NCI-H2171 treated with DMSO at 0.1 percent for 48 hours (cell line): ENCODE measurements around the gene ZMIZ1.
"Not testable (repeated sequence)": the region's sequence is repeated elsewhere in the genome, so short reads cannot be mapped to it uniquely, and the experiment has no call there.

ENCODE experiments used
- DNase-seq: peaks from one replicate; lab custom pipeline; 2025; lab: John Stamatoyannopoulos, UW

The ZMIZ1 gene

GRCh38 chr10:79323602-79324001 is 254.8 kb downstream of the ZMIZ1 start:
- no peak for DNase-seq

- DNase-seq, result no peak
Observed at GRCh38 chr10:79324032-79324695, 255.4 kb downstream of the ZMIZ1 start.

DNA sequence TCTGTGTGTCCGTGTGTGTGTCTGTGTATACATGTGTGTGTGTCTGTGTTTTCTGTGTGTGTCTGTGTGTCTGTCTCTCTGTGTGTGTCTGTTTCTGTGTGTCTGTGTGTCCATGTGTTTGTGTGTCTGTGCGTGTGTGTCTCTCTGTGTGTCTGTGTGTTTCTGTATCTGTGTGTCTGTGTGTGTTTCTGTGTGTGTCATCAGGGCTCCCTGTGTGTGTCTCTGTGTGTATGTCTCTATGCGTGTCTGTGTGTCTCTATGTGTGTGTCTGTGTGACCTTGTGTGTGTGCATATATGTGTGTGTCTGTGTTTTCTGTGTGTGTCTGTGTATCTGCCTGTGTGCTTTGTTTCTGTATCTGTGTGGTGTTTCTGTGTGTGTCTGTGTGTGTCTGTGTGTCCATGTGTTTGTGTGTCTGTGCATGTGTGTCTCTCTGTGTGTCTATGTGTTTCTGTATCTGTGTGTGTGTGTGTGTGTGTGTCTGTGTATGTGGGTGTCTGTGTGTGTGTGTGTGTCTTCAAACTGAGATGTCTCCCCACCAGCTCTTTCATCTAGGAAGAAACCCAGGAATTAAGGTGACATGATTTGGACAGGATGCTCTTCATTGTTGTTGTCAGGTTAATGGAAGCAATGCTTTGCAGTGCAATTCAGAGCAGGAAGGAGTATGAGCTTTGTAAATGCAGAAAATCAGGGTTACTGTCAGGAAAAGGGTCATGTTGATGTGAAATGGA is 257.8 kb downstream of the ZMIZ1 start:
- no peak for DNase-seq

DNA sequence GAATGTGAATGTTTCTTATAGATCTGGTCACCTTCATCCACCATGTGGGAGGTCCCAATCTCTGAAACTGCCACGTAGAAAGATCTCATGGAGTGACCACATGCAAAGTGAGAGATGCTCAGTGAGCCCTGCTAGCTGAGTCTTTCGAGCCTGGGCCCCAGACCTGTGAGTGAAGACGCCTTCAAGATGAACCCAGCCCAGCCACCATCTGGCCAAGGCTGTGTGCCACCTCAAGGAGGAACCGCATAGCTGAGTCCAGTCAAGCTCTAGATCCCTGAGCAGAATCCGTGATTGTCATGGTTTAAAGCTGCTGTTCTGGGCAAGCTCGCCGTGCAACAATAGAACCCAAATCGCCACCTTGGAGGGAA is 258.3 kb downstream of the ZMIZ1 start:
- no peak for DNase-seq

GRCh38 chr10:79328147-79328701 is 259.5 kb downstream of the ZMIZ1 start:
- DNase-seq, result no peak

- DNase-seq, result no peak
Observed at GRCh38 chr10:79328737-79329504, 260.2 kb downstream of the ZMIZ1 start.

DNA sequence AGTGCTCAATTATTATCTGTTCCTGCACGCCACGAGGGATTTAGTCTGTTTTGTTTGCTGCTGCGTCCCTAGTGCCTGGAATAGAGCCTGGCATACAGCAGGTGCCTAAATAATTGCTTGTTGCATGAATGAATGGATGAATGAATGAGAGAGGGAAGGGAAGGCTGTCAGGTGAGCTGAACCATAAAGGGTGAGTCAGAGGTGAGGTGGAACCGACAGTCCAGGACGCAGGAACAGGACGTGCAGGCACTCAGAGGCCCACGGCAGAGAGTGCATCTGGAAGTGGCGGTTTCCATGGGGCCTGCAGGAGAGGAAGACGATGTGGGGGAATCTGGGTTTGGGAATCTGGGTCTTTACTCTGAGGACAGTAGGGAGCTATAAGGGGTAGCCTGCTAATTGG is 260.8 kb downstream of the ZMIZ1 start:
- no peak for DNase-seq

DNA sequence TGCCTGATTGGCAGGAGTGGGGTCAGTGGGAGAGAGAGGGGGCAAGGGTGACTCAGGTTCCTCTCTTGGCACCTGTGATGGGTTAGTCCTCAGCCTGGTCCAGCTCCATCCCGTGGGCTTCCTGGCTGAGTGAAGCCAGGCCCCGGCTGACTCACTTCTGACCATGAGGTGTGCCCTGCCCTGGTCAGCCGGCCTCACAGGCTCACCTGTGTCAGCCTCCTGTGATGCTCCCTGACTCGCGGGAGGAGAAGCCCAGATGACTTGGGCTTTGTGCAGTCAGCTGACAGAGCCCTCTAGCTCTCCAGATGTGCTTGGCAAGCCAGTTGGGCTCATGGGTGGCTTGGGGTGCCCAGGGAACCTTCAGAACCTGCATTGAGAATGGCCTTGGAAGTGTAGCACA is 262.5 kb downstream of the ZMIZ1 start:
- no peak for DNase-seq

DNA sequence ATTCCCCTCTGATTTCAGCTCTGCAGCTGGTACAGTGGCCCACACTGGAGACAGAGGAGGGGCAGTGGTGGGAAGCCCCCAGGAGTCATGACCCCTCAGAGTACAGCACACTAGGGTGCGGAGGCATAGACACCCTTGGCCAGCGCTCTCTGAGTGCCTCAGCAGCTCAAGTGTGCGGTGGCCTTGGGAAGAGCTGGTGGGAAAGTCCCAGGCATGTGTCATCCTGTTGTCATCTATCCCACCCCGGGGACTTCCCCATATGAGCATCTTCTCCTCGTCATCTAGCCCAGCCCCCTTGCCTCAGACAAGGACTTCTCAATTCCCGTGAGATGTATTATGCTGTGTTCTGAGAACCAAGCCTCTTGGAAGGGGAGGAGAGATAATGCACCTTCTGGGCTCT is 262.9 kb downstream of the ZMIZ1 start:
- peak; percentile 70 for DNase-seq

DNA sequence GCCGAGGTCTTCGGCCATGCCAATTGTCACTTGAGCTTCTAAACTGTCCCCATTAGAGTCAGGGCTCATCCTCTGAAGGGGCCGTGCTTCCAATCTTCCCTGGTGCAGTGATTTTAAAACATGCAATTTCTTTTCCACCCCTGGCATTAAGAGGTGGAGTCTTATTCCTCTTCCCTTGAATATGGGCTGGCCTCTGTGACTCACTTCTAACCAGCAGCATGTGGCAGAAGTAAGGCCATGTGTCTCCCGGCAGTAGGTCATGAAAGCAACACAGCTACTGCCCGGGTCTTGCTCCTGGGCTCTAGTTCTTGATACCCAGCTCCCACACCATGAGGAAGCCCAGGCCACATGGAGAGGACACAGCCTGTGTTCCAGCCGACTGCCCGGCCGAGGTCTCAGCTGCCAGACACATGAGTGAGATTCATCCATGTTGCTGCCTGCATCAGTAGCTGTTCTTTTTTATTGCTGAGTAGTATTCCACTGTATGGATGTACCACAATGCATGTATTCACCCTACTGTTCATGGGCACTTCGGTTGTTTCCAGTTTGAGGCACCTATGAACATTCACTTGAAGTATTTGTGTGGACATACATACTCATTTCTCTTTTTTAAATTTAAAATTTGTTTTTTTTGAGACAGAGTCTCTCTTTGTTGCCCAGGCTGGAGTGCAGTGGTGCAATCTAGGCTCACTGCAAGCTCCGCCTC is 264.0 kb downstream of the ZMIZ1 start:
- not testable (repeated sequence) for DNase-seq

- DNase-seq, result no peak
Observed at GRCh38 chr10:79333513-79333912, 264.7 kb downstream of the ZMIZ1 start.

DNA sequence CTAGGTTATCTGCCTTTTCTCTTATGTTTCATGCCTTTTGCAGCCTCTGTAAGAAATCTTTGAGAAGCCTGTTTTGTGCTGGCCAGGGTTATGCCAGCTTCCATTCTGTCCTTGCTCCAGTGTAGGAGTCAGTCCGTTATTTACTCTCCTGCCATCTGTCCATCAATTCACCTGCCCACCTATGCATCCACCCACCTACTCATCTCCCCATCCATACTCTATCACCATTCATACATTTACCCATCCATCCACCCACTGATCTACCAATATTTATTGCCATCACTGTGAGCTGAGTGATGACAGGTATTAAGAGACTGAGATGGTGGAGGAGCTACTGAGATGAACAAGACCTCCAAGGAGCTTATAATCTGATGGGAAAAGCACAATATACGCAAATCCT is 265.8 kb downstream of the ZMIZ1 start:
- DNase-seq, result no peak

DNA sequence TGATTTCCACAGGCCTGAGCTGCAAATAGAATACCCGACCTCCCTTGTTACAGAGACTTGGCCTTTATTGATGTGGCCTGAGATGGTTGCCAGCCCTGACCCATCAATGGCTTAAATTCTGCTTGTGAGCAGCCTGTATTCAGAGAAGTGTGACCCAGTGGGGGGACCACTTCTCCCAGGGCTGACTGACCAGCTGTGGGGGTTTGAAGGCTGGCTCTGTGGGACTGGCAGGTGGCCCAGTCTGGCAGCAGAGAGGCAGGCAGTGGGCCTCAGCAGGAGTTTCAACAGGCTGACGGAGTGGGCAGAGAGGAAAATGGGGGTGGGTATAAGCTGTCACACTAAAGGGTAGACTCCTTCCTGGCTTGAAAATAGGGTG is 266.3 kb downstream of the ZMIZ1 start:
- DNase-seq, result no peak

DNA sequence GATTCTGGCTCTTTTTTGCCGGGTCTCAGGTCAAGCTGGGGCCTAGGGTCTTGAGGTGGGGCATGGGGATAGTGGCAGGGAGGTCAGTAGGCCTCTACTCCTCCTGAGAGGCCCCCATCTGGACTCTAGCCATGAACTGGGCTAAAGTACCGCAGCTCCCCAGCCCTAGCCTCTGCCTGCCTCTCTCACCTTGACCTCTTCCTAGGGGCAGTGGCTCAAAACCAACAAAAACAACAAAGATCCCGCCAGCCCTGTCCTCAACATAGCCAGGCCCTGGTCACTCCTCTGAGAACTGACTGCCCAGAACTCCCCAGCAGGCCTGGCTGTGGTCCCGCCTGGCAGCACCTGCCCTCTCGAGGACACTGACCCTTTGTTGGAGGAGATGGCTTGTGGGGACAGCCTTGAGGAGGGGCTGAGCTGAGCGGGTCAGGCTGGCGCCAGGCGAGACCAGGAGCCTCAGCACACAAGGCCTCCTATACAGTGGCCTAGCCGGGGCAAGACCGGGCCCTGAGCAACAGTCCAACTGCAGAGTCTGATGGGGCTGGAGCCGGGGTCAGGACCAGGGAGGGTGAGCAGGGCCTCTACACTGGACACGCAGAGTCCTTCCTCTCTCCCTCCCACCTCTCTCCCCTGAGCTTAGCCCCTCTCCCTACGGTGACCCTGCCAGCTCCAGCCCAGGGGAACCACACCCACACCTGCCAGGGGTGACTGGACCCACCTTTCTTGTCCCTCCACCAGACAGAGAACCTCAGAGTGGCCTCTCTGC is 266.9 kb downstream of the ZMIZ1 start:
- DNase-seq, result no peak

DNA sequence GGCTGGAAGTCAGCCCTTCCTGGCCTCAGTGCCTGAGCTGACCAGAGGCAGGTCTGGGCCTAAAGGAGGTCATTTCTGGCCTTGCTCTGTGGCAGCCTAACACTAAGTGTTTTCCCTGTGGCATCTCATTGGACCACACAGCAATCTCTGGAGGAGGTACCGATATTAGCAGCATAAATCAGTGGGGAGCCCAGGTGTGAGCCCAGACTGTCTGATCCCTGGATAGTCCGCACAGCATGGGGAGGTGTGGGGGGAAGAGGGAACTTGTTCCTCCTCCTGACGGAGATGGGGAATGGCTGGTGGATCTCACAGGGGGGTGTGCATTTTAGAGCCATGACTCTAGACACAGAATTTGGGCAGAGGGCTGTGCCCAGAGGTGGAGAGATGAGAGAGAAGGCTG is 267.5 kb downstream of the ZMIZ1 start:
- no peak for DNase-seq

- DNase-seq, result no peak
Observed at GRCh38 chr10:79336739-79337138, 268.0 kb downstream of the ZMIZ1 start.

DNA sequence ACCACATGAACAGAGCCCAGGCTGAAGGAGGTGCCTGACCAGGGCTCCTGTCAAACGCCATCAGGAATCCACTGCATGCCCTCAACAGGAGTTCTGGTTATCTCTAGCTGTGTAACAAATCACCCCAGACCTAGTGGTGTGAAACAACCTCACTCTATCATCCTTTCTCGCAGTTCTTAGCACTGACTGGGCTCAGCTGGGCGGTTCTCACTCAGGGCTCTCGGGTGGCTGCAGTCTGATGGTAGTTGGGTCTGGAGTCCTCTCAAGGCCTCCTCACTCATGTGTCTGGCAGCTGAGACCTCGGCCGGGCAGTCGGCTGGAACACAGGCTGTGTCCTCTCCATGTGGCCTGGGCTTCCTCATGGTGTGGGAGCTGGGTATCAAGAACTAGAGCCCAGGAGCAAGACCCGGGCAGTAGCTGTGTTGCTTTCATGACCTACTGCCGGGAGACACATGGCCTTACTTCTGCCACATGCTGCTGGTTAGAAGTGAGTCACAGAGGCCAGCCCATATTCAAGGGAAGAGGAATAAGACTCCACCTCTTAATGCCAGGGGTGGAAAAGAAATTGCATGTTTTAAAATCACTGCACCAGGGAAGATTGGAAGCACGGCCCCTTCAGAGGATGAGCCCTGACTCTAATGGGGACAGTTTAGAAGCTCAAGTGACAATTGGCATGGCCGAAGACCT is 269.2 kb downstream of the ZMIZ1 start:
- not testable (repeated sequence) for DNase-seq

DNA sequence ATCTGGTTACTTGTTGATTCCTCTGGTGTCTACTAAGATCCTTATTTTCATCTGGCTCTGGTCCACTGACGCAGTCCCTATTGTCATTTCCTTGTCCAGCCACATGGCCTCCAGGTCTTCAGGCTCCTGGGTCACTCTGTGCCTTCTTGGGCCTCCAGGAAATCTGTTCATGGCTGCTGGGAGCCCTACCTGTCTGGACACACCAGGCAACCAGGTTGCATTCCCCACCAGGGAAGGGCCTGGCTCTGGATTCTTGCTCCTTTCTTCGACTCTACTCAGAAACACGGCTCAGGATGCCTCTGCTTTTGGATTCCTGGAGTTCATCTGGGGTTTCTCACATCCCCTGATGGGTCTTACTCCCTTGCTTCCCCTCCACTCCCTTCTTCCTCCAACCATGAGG is 270.5 kb downstream of the ZMIZ1 start:
- no peak for DNase-seq

DNA sequence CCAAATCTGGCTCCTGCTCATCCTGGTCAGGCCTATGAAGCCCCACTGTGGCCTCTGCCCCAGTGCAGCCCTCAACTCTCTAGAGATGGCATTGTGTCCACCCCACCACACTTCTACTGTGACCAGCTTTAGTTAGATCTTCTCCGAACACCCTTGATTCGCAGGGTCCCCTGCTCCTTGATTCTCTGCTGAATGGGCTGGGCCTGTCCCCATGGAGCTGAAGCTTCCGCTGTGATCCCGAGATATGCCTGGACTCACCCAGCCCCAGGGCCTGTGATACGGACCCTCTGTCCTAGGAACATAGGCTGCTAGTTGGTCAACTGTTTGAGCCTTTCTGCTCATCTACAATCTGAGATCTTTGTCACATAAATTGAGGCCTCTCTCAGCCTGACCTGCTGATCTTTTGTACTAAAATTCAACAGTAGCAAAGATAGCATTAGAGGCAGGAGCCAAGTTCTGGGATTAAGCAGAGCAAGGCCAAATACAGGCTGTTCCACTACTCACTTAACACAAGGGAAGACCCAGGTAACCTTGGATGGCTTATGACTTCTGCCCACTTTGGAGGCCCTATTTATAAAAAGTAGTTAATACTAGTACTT is 272.0 kb downstream of the ZMIZ1 start:
- DNase-seq, result no peak

DNA sequence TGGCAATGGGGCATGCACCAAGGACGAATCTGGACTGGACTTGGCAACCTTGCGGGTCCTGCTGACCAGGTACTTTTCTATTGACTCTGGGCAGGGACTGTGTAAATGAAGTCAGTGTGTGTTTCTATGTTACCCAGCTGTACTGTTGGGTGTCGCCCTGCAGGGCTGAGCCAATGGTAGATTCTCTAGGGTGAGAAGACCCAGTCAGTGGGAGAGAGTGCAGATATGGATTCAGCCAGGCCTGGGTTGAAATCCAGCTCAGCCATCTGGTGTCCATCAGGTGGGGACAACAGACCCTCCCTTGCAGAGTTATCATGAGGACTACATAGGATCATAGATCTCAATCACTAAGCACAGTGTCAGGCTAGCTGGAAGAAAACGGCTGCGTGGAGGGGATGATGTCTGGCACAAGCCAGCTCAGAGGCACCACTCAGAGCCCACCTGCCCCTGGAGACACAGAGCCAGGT is 273.6 kb downstream of the ZMIZ1 start:
- DNase-seq, result no peak
